Mesenchymal stem cell (in vitro differentiated cells and primary cell): ENCODE results near the gene KCNV2.

Experiments used
- DNase-seq: peaks from one replicate; pipeline ENCODE4 v3.0.0-alpha.2; 2013
- H2AFZ ChIP-seq: one replicate; pipeline ENCODE4 v1.6.1; 2013; ENCODE audit warnings: low read depth, mild to moderate bottlenecking, control low read depth, inconsistent platforms, low read length, moderate library complexity
- H2AK5ac ChIP-seq: 2 replicates; pipeline ENCODE4 v1.6.1; 2013; ENCODE audit warnings: low read length, moderate library complexity, mild to moderate bottlenecking, inconsistent platforms; ENCODE audit not compliant: severe bottlenecking
- H2BK120ac ChIP-seq: one replicate; pipeline ENCODE4 v1.6.1; 2013; ENCODE audit warnings: low read depth, mild to moderate bottlenecking, inconsistent platforms, low read length, moderate library complexity
- H2BK12ac ChIP-seq, 2 experiments: one replicate each; pipeline ENCODE4 v1.6.1; 2013; ENCODE audit warnings: inconsistent platforms in 2 of 2, low read length in 2 of 2, mild to moderate bottlenecking in 2 of 2, moderate library complexity in 2 of 2, control low read depth in 1 of 2
- H2BK15ac ChIP-seq: one replicate; pipeline ENCODE4 v1.6.1; 2013; ENCODE audit warnings: mild to moderate bottlenecking, low read depth, inconsistent platforms; ENCODE audit not compliant: poor library complexity, severe bottlenecking
- H2BK5ac ChIP-seq: 2 replicates; pipeline ENCODE4 v1.6.1; 2013; ENCODE audit warnings: low read depth, mild to moderate bottlenecking, low read length, control low read depth, inconsistent platforms; ENCODE audit not compliant: poor library complexity, severe bottlenecking
- H3K14ac ChIP-seq, 2 experiments: one replicate each; pipeline ENCODE4 v1.6.1; 2013; ENCODE audit warnings: inconsistent platforms in 2 of 2, low read length in 2 of 2, control low read depth in 1 of 2, mild to moderate bottlenecking in 1 of 2, moderate library complexity in 1 of 2
- H3K18ac ChIP-seq, 2 experiments: one replicate each; pipeline ENCODE4 v1.6.1; 2013; ENCODE audit warnings: inconsistent platforms in 2 of 2, low read length in 2 of 2, control low read depth in 1 of 2, low read depth in 1 of 2, mild to moderate bottlenecking in 1 of 2
- H3K23ac ChIP-seq, 2 experiments: one replicate each; pipeline ENCODE4 v1.6.1; 2013; ENCODE audit warnings: inconsistent platforms in 2 of 2, low read length in 2 of 2, mild to moderate bottlenecking in 2 of 2, moderate library complexity in 2 of 2, control low read depth in 1 of 2
- H3K27ac ChIP-seq: 2 replicates; pipeline ENCODE4 v1.5.1; 2013; ENCODE audit warnings: mild to moderate bottlenecking, moderate library complexity, low read length, control low read depth, inconsistent platforms; ENCODE audit not compliant: poor library complexity, severe bottlenecking
- H3K27me3 ChIP-seq, 2 experiments: 2 replicates each; pipeline versions ENCODE4 v1.6.1 to v1.7.0; 2013; ENCODE audit warnings: low read length in 2 of 2, mild to moderate bottlenecking in 2 of 2, moderate library complexity in 2 of 2, control low read depth in 1 of 2, inconsistent platforms in 1 of 2; ENCODE audit not compliant: control insufficient read depth in 1 of 2, insufficient read depth in 1 of 2
- H3K36me3 ChIP-seq, 2 experiments: 2 replicates each; pipeline versions ENCODE4 v1.6.1 to v1.7.0; 2013; ENCODE audit warnings: low read length in 2 of 2, control low read depth in 1 of 2, inconsistent platforms in 1 of 2, low read depth in 1 of 2, mild to moderate bottlenecking in 1 of 2; ENCODE audit not compliant: insufficient read depth in 2 of 2, control insufficient read depth in 1 of 2
- H3K4ac ChIP-seq, 2 experiments: one replicate each; pipeline ENCODE4 v1.6.1; 2013; ENCODE audit warnings: inconsistent platforms in 2 of 2, low read length in 2 of 2, mild to moderate bottlenecking in 2 of 2, moderate library complexity in 2 of 2, control low read depth in 1 of 2, low read depth in 1 of 2
- H3K4me1 ChIP-seq: 2 replicates; pipeline ENCODE4 v1.6.1; 2013; ENCODE audit warnings: low read depth, low read length, control low read depth; ENCODE audit not compliant: control insufficient read depth, insufficient read depth
- H3K4me2 ChIP-seq: 2 replicates; pipeline ENCODE4 v1.6.1; 2013; ENCODE audit warnings: low read length, mild to moderate bottlenecking, inconsistent platforms; ENCODE audit not compliant: poor library complexity, severe bottlenecking
- H3K4me3 ChIP-seq, 2 experiments: 2 replicates each; pipeline versions ENCODE4 v1.5.1 to v1.7.0; 2013; ENCODE audit warnings: low read length in 2 of 2, mild to moderate bottlenecking in 2 of 2, control low read depth in 1 of 2, low read depth in 1 of 2; ENCODE audit not compliant: insufficient read depth in 1 of 2
- H3K79me1 ChIP-seq: replicated peaks from 2 replicates; pipeline ENCODE4 v1.6.1; 2013; ENCODE audit warnings: mild to moderate bottlenecking, control low read depth, low read length, inconsistent platforms; ENCODE audit not compliant: poor library complexity, severe bottlenecking
- H3K9ac ChIP-seq: 2 replicates; pipeline ENCODE4 v1.7.0; 2013; ENCODE audit warnings: mild to moderate bottlenecking, low read length, moderate library complexity
- H3K9me3 ChIP-seq: 2 replicates; pipeline ENCODE4 v1.7.0; 2013; ENCODE audit warnings: mild to moderate bottlenecking, low read length; ENCODE audit not compliant: control insufficient read depth
- H4K8ac ChIP-seq: one replicate; pipeline ENCODE4 v1.6.1; 2013; ENCODE audit warnings: inconsistent platforms, mild to moderate bottlenecking, low read length, moderate library complexity
- H4K91ac ChIP-seq: one replicate; pipeline ENCODE4 v1.6.1; 2013; ENCODE audit warnings: mild to moderate bottlenecking, low read length, inconsistent platforms
- WGBS: methylation state at CpG from one replicate; pipeline ENCODE4 v1.1.7; 2013; ENCODE audit warnings: mixed read lengths; 5-methylcytosine and 5-hydroxymethylcytosine counted together

KCNV2 gene

GRCh38 chr9:2676466-2676865 is 40.8 kb upstream of the KCNV2 start:
- Histone ChIP-seq H3K27ac (no peak overlapping the region), H3K18ac (no peak overlapping the region), H4K91ac (no peak overlapping the region), H3K4me2 (no peak overlapping the region), H3K4ac (no peak overlapping the region), H2BK12ac (no peak overlapping the region), H3K14ac (no peak overlapping the region), H3K4me3 (no peak overlapping the region), H2BK120ac (no peak overlapping the region), H2BK15ac (no peak overlapping the region), H3K23ac (no peak overlapping the region), H3K36me3 (no peaks in the 10 kb centered on the region), H3K9me3 (no peaks in the 10 kb centered on the region), H2BK5ac (no peak overlapping the region), H2AFZ (no peak overlapping the region), H3K79me1 (no peaks in the 10 kb centered on the region), H3K9ac (no peak overlapping the region), H2AK5ac (no peak overlapping the region), H3K27me3 (no peaks in the 10 kb centered on the region), H3K4me1 (no peaks in the 10 kb centered on the region), H4K8ac (no peak overlapping the region)
- WGBS: 89% methylated on average over 3 of the region's 4 CpGs
- DNase-seq: no peak

GRCh38 chr9:2677915-2678889 is 39.1 kb upstream of the KCNV2 start:
- H2BK120ac ChIP-seq: no peak overlapping the region
- H2BK15ac ChIP-seq: no peak overlapping the region
- no peaks in the 10 kb centered on the region for H3K36me3 ChIP-seq
- H4K8ac ChIP-seq: no peak overlapping the region
- H3K4me3 ChIP-seq: no peak overlapping the region
- H2AFZ ChIP-seq: no peak overlapping the region
- no peak overlapping the region for H3K4me2 ChIP-seq
- no peak overlapping the region for H3K23ac ChIP-seq
- WGBS: 65% methylated on average over 5 of the region's 5 CpGs
- H3K27me3 ChIP-seq: no peaks in the 10 kb centered on the region
- H2AK5ac ChIP-seq: no peak overlapping the region
- no peak for DNase-seq
- H2BK5ac ChIP-seq: no peak overlapping the region
- H3K4me1 ChIP-seq: no peaks in the 10 kb centered on the region
- H3K9me3 ChIP-seq: no peaks in the 10 kb centered on the region
- no peak overlapping the region for H3K27ac ChIP-seq
- no peak overlapping the region for H4K91ac ChIP-seq
- H3K14ac ChIP-seq: no peak overlapping the region
- no peak overlapping the region for H3K4ac ChIP-seq
- no peaks in the 10 kb centered on the region for H3K79me1 ChIP-seq
- H3K9ac ChIP-seq: no peak overlapping the region
- H3K18ac ChIP-seq: no peak overlapping the region
- H2BK12ac ChIP-seq: no peak overlapping the region

GRCh38 chr9:2679011-2679410 is 38.3 kb upstream of the KCNV2 start:
- no peak overlapping the region for H3K23ac ChIP-seq
- no peak overlapping the region for H3K14ac ChIP-seq
- H3K4me3 ChIP-seq: no peak overlapping the region
- no peaks in the 10 kb centered on the region for H3K36me3 ChIP-seq
- 99% methylated on average over 2 of the region's 2 CpGs for WGBS
- no peak overlapping the region for H2BK5ac ChIP-seq
- no peak overlapping the region for H2BK12ac ChIP-seq
- H3K4ac ChIP-seq: no peak overlapping the region
- H3K4me1 ChIP-seq: no peaks in the 10 kb centered on the region
- H3K9me3 ChIP-seq: no peaks in the 10 kb centered on the region
- H4K91ac ChIP-seq: no peak overlapping the region
- DNase-seq: no peak
- H3K27ac ChIP-seq: no peak overlapping the region
- H3K18ac ChIP-seq: no peak overlapping the region
- H2BK120ac ChIP-seq: no peak overlapping the region
- no peak overlapping the region for H3K9ac ChIP-seq
- H3K4me2 ChIP-seq: no peak overlapping the region
- H3K79me1 ChIP-seq: no peaks in the 10 kb centered on the region
- no peak overlapping the region for H2BK15ac ChIP-seq
- no peak overlapping the region for H4K8ac ChIP-seq
- no peaks in the 10 kb centered on the region for H3K27me3 ChIP-seq
- no peak overlapping the region for H2AFZ ChIP-seq
- H2AK5ac ChIP-seq: no peak overlapping the region

- no peak overlapping the region for H4K91ac ChIP-seq
- no peak overlapping the region for H3K27ac ChIP-seq
- no peak overlapping the region for H3K14ac ChIP-seq
- no peaks in the 10 kb centered on the region for H3K27me3 ChIP-seq
- no peak overlapping the region for H3K9ac ChIP-seq
- H2AFZ ChIP-seq: no peak overlapping the region
- H3K18ac ChIP-seq: no peak overlapping the region
- H3K4me1 ChIP-seq: no peaks in the 10 kb centered on the region
- no peak overlapping the region for H3K23ac ChIP-seq
- DNase-seq: no peak
- no peak overlapping the region for H3K4me3 ChIP-seq
- H4K8ac ChIP-seq: no peak overlapping the region
- H3K9me3 ChIP-seq: no peaks in the 10 kb centered on the region
- H3K4me2 ChIP-seq: no peak overlapping the region
- H2AK5ac ChIP-seq: no peak overlapping the region
- H2BK120ac ChIP-seq: no peak overlapping the region
- no peak overlapping the region for H2BK15ac ChIP-seq
- no peak overlapping the region for H3K4ac ChIP-seq
- H3K36me3 ChIP-seq: no peaks in the 10 kb centered on the region
- no peak overlapping the region for H2BK12ac ChIP-seq
- no peaks in the 10 kb centered on the region for H3K79me1 ChIP-seq
- no CpG with 5 or more reads among the region's 1 CpG for WGBS
- H2BK5ac ChIP-seq: no peak overlapping the region
Measured at GRCh38 chr9:2681981-2682380, 35.3 kb upstream of the KCNV2 start.
